Transverse colon (tissue), 4 donors: Measurements from ENCODE around the gene SRL.

Experiments
- POLR2A ChIP-seq: fragments of 450-650 bp; IDR thresholded peaks from one replicate; pipeline ENCODE4 v1.6.1; 2016; ENCODE audit warnings: antibody characterized with exemption, mild to moderate bottlenecking, moderate library complexity
- POLR2AphosphoS5 ChIP-seq, 3 donors: sonication (generic); formaldehyde crosslinking; IDR thresholded peaks; one replicate each; pipeline ENCODE4 v1.6.1; 2016; ENCODE audit warnings: antibody characterized with exemption in 3 of 3
- TF ChIP-seq, protein P1 (sequence below), 5 experiments: fragments of 200-600 bp in 3 of 5; fragments of 450-650 bp in 2 of 5; sonication (generic) in 3 of 5; IDR thresholded peaks; 1 replicate in 2 of 5; 2 replicates in 3 of 5; pipeline ENCODE4 v1.5.1; 2016 to 2017; ENCODE audit warnings: antibody characterized with exemption in 5 of 5, inconsistent platforms in 3 of 5, mild to moderate bottlenecking in 2 of 5, moderate library complexity in 1 of 5

DNA sequence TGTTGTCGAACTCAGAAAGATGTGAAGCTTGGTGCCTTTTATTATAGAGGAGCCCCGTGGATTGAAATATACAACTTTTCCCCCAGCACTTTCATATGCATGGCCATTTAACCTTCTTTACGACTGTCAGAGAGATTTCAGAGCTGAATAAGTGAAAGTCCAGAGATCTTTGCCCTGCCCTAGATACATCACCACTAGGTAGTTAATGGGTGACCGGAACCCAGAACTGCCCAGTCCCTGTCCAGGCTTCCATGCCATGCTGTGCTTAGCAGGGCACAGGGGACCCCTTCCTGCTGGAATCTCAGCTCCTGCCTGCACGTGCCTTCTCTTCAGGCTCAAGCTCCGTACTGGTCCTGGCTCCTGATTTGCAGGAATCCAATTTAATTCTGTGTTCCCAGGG lies 32.2 kb downstream of the SRL start:
- TF ChIP-seq POLR2A (no peak), POLR2AphosphoS5 (IDR thresholded peaks at IDR 0.05) (no peak)
- TF ChIP-seq, protein P1, sequence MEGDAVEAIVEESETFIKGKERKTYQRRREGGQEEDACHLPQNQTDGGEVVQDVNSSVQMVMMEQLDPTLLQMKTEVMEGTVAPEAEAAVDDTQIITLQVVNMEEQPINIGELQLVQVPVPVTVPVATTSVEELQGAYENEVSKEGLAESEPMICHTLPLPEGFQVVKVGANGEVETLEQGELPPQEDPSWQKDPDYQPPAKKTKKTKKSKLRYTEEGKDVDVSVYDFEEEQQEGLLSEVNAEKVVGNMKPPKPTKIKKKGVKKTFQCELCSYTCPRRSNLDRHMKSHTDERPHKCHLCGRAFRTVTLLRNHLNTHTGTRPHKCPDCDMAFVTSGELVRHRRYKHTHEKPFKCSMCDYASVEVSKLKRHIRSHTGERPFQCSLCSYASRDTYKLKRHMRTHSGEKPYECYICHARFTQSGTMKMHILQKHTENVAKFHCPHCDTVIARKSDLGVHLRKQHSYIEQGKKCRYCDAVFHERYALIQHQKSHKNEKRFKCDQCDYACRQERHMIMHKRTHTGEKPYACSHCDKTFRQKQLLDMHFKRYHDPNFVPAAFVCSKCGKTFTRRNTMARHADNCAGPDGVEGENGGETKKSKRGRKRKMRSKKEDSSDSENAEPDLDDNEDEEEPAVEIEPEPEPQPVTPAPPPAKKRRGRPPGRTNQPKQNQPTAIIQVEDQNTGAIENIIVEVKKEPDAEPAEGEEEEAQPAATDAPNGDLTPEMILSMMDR (IDR thresholded peaks at IDR 0.05): no peak
